ENCODE results near the gene CACTIN. TPM values are rescaled to one million over a fixed set of nuclear protein-coding genes. Genes with fewer than 3 reads are reported as not detected.

Gene CACTIN
- total and polyA plus RNA-seq, 7 experiments from 2014 or later: 9.5 to 46.7 (median 35.9) TPM

DNA sequence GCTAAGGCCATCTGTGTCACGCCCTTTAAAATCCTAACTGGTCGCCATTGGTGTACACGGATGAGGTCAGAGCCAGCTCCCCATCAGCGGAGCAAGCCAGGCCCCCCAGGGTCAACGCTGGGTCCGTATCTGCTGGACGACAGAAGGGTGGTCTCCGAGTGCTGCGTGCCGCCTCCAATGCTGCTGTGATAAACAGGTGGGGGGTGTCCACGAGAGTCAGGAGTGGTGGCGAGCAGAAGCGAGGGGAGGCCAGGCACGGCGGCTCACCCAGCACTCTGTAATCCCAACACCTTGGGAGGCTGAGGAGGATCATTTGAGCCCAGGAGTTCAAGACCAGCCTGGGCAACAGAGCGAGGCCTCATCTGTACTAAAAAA lies 30.8 kb upstream of the CACTIN start:
- Histone ChIP-seq H3K4me1 (ENCODE audit: control insufficient read depth in 2 of 2, insufficient read depth in 2 of 2, low read length in 2 of 2) (no peaks in the 10 kb centered on the region), H3K36me3 (ENCODE audit: control insufficient read depth in 2 of 3, insufficient read depth in 3 of 3, low read length in 3 of 3) (peaks cover 0 to 76% (median 3%) of the 10 kb centered on the region in 3 experiments), H3K27me3 (ENCODE audit: control insufficient read depth in 2 of 2, insufficient read depth in 2 of 2, low read length in 2 of 2) (no peaks in the 10 kb centered on the region), H3K27ac (ENCODE audit: low read depth, low read length) (no peak overlapping the region), H3K4me3 (ENCODE audit: low read length) (no peak overlapping the region), H3K9me3 (ENCODE audit: control insufficient read depth in 2 of 3, low read length in 3 of 3) (no peaks in the 10 kb centered on the region)
- no peak overlapping the region for H3K4me3 Mint-ChIP-seq
- no peak for ATAC-seq
- H3K9me3 Mint-ChIP-seq: no peaks in the 10 kb centered on the region
- H3K36me3 Mint-ChIP-seq: peaks cover 4 to 25% (median 6%) of the 10 kb centered on the region in 5 donors
- no peak overlapping the region for H3K27ac Mint-ChIP-seq
- ChIA-PET CTCF (interaction anchor here (0.6 kb wide), 1 partner anchor 61 kb away, joined by 3 read pairs; no protein-coding TSS in a partner anchor), POLR2A (no interaction called here)
- no peaks in the 10 kb centered on the region for H3K4me1 Mint-ChIP-seq
- DNase-seq: no peak
- intact Hi-C loops (cut with micrococcal nuclease): no loop called here
- H3K27me3 Mint-ChIP-seq: no peaks in the 10 kb centered on the region

DNA sequence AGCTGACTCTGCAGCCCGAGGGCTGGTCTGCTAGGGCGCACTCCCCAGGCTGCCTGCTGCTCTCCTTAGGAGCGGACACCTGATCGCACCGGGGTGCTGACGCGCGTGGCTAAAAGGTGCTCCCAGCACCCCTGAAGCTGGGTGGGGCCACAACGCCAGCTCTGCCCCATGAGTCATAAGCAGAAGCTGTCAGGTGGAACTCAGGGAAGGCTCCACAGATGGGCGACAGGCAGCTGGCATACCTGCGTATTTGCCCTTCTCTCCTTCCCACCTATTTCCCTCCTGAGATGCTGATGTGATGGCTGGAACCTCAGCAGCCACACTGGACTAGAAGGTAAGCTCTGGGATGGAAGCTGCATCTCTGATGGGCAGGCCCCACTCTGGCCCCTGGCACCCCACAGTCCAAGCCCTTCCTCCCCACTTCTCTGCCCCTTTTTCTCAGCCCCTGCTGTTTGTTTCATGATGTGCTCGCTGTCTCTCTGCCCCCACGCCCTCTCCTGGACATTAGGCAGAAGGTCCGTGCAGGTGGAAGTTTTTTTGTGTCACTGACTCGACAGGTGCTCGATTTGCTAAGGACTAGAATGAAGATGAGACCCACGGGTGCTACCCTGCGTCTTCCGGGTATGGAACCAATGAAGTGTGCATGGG lies 30.3 kb upstream of the CACTIN start:
- H3K9me3 Mint-ChIP-seq: no peaks in the 10 kb centered on the region
- no peak overlapping the region for H3K4me3 Mint-ChIP-seq
- ChIA-PET CTCF (no interaction called here), POLR2A (no interaction called here)
- Histone ChIP-seq H3K4me1 (ENCODE audit: control insufficient read depth in 2 of 2, insufficient read depth in 2 of 2, low read length in 2 of 2) (no peaks in the 10 kb centered on the region), H3K9me3 (ENCODE audit: control insufficient read depth in 2 of 3, low read length in 3 of 3) (no peaks in the 10 kb centered on the region), H3K27me3 (ENCODE audit: control insufficient read depth in 2 of 2, insufficient read depth in 2 of 2, low read length in 2 of 2) (no peaks in the 10 kb centered on the region), H3K4me3 (ENCODE audit: low read length) (no peak overlapping the region), H3K36me3 (ENCODE audit: control insufficient read depth in 2 of 3, insufficient read depth in 3 of 3, low read length in 3 of 3) (peaks cover 0 to 79% (median 3%) of the 10 kb centered on the region in 3 experiments), H3K27ac (ENCODE audit: low read depth, low read length) (no peak overlapping the region)
- ATAC-seq (no peak), DNase-seq (no peak)
- intact Hi-C loops (cut with micrococcal nuclease): no loop called here
- H3K4me1 Mint-ChIP-seq: no peaks in the 10 kb centered on the region
- no peaks in the 10 kb centered on the region for H3K27me3 Mint-ChIP-seq
- H3K27ac Mint-ChIP-seq: no peak overlapping the region
- H3K36me3 Mint-ChIP-seq: peaks cover 4 to 25% (median 6%) of the 10 kb centered on the region in 5 donors

DNA sequence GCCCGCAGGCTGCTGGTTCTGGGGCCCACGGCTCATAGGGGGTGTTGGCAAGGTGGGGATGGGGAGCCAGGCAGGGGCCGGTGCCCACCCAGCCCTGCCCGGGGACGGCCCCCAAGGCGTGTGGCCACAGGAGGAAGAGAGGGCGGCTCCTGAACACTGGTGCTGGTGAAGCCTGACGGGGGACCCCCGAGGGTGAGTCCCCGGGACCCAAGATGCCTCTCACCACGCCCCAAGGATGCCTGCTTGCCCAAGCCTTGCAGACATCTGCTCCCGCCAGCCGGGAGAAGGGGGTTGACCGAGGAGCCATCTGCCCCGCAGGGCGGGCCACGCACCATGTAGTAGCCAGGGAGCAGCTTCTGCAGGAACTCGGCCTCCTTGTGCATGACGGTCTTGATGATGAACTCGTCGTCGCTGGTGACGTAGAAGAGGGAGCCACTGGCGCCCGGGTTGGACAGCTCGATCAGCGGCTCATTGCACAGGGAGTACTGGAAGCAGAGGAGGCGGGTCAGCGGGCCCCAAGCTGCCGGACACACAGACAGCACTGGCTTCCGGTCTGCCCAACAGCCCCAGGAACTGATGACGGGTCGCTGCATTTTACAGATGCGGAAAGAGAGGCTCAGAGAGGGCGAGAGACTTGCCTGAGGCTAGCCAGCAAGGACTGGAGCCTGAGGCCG lies 29.6 kb upstream of the CACTIN start:
- Mint-ChIP-seq H3K4me1 (no peaks in the 10 kb centered on the region), H3K9me3 (no peaks in the 10 kb centered on the region), H3K27me3 (no peaks in the 10 kb centered on the region), H3K27ac (no peak overlapping the region), H3K4me3 (no peak overlapping the region), H3K36me3 (peaks cover 4 to 25% (median 6%) of the 10 kb centered on the region in 5 donors)
- H3K4me1 ChIP-seq (ENCODE audit: control insufficient read depth in 2 of 2, insufficient read depth in 2 of 2, low read length in 2 of 2): no peaks in the 10 kb centered on the region
- ChIA-PET CTCF (no interaction called here), POLR2A (no interaction called here)
- H3K4me3 ChIP-seq (ENCODE audit: low read length): no peak overlapping the region
- no peaks in the 10 kb centered on the region for H3K9me3 ChIP-seq (ENCODE audit: control insufficient read depth in 2 of 3, low read length in 3 of 3)
- intact Hi-C loops (cut with micrococcal nuclease): no loop called here
- H3K27me3 ChIP-seq (ENCODE audit: control insufficient read depth in 2 of 2, insufficient read depth in 2 of 2, low read length in 2 of 2): no peaks in the 10 kb centered on the region
- peaks cover 0 to 79% (median 3%) of the 10 kb centered on the region in 3 experiments for H3K36me3 ChIP-seq (ENCODE audit: control insufficient read depth in 2 of 3, insufficient read depth in 3 of 3, low read length in 3 of 3)
- DNase-seq: no peak
- H3K27ac ChIP-seq (ENCODE audit: low read depth, low read length): no peak overlapping the region
- ATAC-seq: no peak

GRCh38 chr19:3655402-3656072 lies 28.9 kb upstream of the CACTIN start:
- Histone ChIP-seq H3K4me3 (ENCODE audit: low read length) (no peak overlapping the region), H3K9me3 (ENCODE audit: control insufficient read depth in 2 of 3, low read length in 3 of 3) (no peaks in the 10 kb centered on the region), H3K36me3 (ENCODE audit: control insufficient read depth in 2 of 3, insufficient read depth in 3 of 3, low read length in 3 of 3) (peaks cover 0 to 76% (median 3%) of the 10 kb centered on the region in 3 experiments), H3K27me3 (ENCODE audit: control insufficient read depth in 2 of 2, insufficient read depth in 2 of 2, low read length in 2 of 2) (no peaks in the 10 kb centered on the region), H3K4me1 (ENCODE audit: control insufficient read depth in 2 of 2, insufficient read depth in 2 of 2, low read length in 2 of 2) (no peaks in the 10 kb centered on the region), H3K27ac (ENCODE audit: low read depth, low read length) (no peak overlapping the region)
- ChIA-PET CTCF (no interaction called here), POLR2A (interaction anchor here (1.0 kb wide), 1 partner anchor 107 kb away, joined by 3 read pairs; no protein-coding TSS in a partner anchor)
- intact Hi-C loops (cut with micrococcal nuclease): no loop called here
- no peaks in the 10 kb centered on the region for H3K27me3 Mint-ChIP-seq
- no peaks in the 10 kb centered on the region for H3K9me3 Mint-ChIP-seq
- H3K27ac Mint-ChIP-seq: no peak overlapping the region
- H3K4me1 Mint-ChIP-seq: no peaks in the 10 kb centered on the region
- DNase-seq (no peak), ATAC-seq (peak; percentile 47)
- H3K36me3 Mint-ChIP-seq: peaks cover 4 to 21% (median 6%) of the 10 kb centered on the region in 5 donors
- H3K4me3 Mint-ChIP-seq: no peak overlapping the region

GRCh38 chr19:3653865-3654513 lies 27.4 kb upstream of the CACTIN start:
- CTCF ChIA-PET: interaction anchor here (0.6 kb wide), 1 partner anchor 484 kb away, joined by 4 read pairs; no protein-coding TSS in a partner anchor
- H3K27ac Mint-ChIP-seq: no peak overlapping the region
- intact Hi-C loops (cut with micrococcal nuclease): no loop called here
- Histone ChIP-seq H3K27me3 (ENCODE audit: control insufficient read depth in 2 of 2, insufficient read depth in 2 of 2, low read length in 2 of 2) (no peaks in the 10 kb centered on the region), H3K4me1 (ENCODE audit: control insufficient read depth in 2 of 2, insufficient read depth in 2 of 2, low read length in 2 of 2) (no peaks in the 10 kb centered on the region), H3K27ac (ENCODE audit: low read depth, low read length) (no peak overlapping the region), H3K4me3 (ENCODE audit: low read length) (no peak overlapping the region), H3K36me3 (ENCODE audit: control insufficient read depth in 2 of 3, insufficient read depth in 3 of 3, low read length in 3 of 3) (peaks cover 0 to 72% (median 3%) of the 10 kb centered on the region in 3 experiments), H3K9me3 (ENCODE audit: control insufficient read depth in 2 of 3, low read length in 3 of 3) (no peaks in the 10 kb centered on the region)
- no peaks in the 10 kb centered on the region for H3K27me3 Mint-ChIP-seq
- no peaks in the 10 kb centered on the region for H3K4me1 Mint-ChIP-seq
- no peak overlapping the region for H3K4me3 Mint-ChIP-seq
- peaks cover 4 to 20% (median 6%) of the 10 kb centered on the region in 5 donors for H3K36me3 Mint-ChIP-seq
- ATAC-seq (no peak), DNase-seq (no peak)
- no peaks in the 10 kb centered on the region for H3K9me3 Mint-ChIP-seq
- POLR2A ChIA-PET: interaction anchor here (0.6 kb wide), 1 partner anchor 237 kb away, joined by 4 read pairs; no protein-coding TSS in a partner anchor

- ATAC-seq (no peak), DNase-seq (no peak)
- no peaks in the 10 kb centered on the region for H3K27me3 ChIP-seq (ENCODE audit: control insufficient read depth in 2 of 2, insufficient read depth in 2 of 2, low read length in 2 of 2)
- Mint-ChIP-seq H3K36me3 (peaks cover 4 to 20% (median 6%) of the 10 kb centered on the region in 5 donors), H3K9me3 (no peaks in the 10 kb centered on the region), H3K4me1 (no peaks in the 10 kb centered on the region), H3K4me3 (no peak overlapping the region), H3K27me3 (no peaks in the 10 kb centered on the region), H3K27ac (no peak overlapping the region)
- ChIA-PET POLR2A (interaction anchor here (0.6 to 1.1 kb wide), 2 partner anchors 8 to 236 kb away, joined by 3 to 4 read pairs; no protein-coding TSS in a partner anchor), CTCF (interaction anchor here (0.6 to 1.0 kb wide), 2 partner anchors 7 to 54 kb away, joined by 3 to 4 read pairs; no protein-coding TSS in a partner anchor)
- H3K4me3 ChIP-seq (ENCODE audit: low read length): no peak overlapping the region
- no peaks in the 10 kb centered on the region for H3K9me3 ChIP-seq (ENCODE audit: control insufficient read depth in 2 of 3, low read length in 3 of 3)
- peaks cover 0 to 69% (median 3%) of the 10 kb centered on the region in 3 experiments for H3K36me3 ChIP-seq (ENCODE audit: control insufficient read depth in 2 of 3, insufficient read depth in 3 of 3, low read length in 3 of 3)
- no peak overlapping the region for H3K27ac ChIP-seq (ENCODE audit: low read depth, low read length)
- H3K4me1 ChIP-seq (ENCODE audit: control insufficient read depth in 2 of 2, insufficient read depth in 2 of 2, low read length in 2 of 2): no peaks in the 10 kb centered on the region
- intact Hi-C loops (cut with micrococcal nuclease): no loop called here
Measured at GRCh38 chr19:3653081-3653795, 26.6 kb upstream of the CACTIN start.

Measured in naive thymus-derived CD4-positive, alpha-beta T cell (primary cell).